ENCODE data around the gene ZNF608.

The ZNF608 gene

DNA sequence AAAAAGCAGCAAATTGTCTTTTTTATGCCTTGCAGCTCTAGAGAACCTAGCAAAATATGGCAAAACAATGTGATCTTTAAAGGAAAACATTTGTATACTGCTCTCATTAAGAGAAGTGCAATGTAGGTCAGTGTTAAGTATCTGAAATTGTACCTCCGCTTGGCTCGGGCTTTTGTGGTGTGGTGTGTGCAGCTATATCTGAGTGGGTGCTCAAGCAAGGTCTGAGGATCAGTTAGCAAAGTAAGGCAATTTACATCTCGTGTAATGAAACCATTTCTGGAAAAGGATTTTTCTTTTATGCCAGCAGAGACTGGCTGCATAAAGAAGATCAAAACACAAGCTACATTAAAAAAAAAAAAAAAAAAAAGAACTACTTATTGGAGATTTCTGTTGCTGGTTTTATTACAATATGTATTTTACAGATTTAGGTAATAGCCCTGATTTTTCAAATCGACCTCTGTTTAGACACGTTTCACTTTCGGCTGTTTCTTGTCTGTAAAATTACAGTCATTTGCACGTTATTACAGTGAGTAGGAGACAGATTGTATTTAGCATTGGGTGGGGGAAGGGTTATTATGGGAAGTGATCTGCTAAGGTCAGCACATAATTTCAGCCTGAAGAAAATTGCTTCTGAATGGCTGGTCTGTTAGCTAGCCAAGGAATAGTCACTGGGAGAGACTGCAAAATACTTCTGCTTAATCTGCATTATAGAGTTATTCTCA lies 7.9 kb upstream of the ZNF608 start:
- DNase-seq (ENCODE audit: low spot score) = peak; percentile 41

DNA sequence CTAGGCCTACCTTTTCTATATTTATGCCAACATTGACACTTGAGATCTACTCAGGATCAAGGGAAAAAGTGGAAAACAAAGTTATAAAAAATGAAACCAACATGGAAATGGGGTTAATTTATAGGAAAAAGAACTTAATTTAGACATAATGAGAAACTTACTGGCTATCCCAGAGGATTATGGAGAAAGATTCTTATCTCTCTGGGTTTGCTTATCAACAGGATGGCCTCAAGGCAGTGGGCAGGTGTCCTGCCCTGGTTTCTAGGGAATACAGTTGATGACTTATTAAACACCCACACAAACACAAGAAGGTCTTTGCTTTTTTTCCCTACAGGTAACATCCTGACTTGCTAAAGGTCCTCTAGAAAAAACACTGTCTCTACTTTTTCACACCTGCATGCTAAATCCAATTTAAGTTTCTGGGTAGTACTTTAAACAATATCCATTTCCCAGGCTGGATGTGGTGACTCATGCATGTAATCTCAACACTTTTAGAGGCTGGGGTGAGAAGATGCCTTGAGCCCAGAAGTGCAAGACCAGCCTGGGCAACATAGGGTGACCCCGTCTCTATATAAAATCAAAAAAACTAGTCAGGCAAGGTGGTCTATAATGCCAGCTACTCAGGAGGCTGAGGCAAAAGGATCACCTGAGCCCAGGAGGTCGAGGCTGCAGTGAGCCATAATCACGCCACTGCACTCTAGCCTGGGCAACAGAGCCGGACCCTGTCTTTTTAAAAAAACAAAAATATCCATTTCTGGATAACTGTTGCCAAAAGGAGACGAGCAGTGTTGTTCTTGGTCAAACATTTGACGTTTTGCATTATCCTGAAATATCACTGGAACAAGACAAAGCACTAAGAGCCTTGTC lies 6.6 kb upstream of the ZNF608 start:
- DNase-seq (ENCODE audit: low spot score) = no peak

DNA sequence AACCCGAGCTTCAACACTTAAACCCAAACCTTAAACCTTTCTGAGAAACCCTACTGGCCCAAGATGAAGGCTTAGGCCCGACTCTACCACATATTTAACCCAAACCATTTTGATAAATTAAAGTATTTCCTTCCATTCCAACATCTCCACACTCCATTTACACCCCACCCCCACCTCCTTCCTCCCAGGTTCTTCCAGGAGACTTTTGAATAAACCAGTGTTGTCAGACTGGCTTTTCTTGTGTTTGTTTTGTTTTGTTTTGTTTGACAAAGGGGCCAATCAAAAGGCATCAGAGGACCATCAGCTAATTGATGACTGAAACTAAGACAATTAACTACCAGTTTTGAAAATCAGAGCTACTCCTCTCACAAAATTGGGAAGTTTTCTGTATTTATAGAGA lies 4.6 kb upstream of the ZNF608 start:
- no peak for DNase-seq (ENCODE audit: low spot score)

DNA sequence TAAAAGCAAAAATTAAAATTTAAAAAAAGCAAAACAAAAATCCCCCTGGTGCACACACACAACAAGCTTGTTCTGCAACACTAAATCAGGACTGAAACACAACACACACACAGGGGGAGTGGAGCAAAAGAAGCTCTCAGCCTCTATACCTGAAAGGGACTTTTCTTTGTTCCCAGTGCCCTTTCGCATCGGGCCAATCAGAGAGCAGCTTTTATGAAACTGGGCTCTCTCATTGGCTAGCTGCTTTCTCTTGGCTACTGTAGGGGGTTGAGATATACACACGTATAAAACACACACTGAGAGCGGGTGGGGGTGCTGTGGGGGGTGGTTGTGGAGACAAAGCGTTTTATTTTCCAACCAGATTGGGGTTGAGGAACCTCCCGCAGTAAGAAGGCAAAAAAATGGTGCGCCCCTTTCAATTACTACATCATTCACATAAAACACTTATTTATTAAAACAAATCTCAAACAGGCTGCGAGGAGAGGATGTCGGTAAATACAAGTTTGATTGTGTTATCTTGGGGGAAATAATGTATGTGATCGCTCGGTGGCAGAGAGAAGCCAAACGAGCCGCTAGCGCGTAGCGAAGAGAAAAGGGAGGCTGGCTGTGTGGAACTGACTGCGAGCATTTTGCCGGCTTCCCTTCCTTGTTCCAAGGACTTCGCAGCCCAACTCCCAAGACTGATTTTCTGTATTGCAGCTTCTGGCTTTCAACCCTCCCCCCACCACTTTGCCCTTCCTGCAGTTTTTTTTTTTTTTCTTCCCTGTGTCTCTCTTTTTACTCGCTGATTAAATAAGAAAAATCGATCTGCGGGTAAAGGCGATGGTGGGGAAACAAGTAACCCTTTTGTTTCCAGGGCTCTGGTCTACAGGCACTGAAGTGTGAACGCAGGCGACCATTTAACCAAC lies 2.5 kb upstream of the ZNF608 start:
- peak; percentile 94 for DNase-seq (ENCODE audit: low spot score)

DNA sequence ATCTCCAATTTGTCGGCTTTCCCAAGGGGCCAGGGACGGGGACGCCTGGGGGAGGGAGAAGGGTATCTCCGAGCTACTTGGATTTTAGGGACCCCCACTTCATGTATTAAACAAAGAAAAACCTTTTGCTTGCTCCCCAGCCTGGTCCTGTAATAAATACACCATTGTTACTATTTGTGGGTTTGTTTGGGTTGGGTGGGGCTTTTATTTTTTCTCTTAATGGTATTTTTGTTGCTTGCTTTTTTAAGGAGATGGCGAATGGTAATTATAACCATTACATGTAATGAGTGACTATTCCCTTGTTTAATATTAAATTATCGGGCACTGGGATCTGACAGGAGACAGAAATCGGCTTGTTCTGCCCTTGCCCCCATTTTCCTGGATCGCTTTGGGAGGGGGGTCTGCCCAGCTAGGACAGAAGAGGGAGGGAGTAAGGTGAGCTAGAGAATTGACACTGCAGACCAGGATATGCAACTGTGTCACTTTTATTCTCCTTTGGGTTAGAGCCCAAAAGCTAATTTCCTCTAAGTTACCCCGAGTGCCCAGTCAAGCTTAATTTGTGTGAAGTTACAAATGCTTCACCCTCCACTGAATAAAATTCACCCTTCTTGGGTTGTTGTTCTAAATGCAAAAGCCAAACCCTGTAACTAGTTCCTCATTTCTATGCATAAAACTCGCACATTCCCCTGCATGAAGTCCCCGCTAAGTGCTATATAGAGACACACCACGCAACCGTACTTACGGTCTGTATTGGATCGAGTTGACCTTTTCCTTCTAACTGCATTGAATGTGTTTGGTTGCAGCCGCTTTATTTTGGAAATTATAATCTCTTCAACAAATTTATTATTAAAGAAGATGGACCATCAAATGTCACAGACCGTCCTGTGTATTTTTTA lies 1.6 kb upstream of the ZNF608 start:
- peak; percentile 94 for DNase-seq (ENCODE audit: low spot score)

DNA sequence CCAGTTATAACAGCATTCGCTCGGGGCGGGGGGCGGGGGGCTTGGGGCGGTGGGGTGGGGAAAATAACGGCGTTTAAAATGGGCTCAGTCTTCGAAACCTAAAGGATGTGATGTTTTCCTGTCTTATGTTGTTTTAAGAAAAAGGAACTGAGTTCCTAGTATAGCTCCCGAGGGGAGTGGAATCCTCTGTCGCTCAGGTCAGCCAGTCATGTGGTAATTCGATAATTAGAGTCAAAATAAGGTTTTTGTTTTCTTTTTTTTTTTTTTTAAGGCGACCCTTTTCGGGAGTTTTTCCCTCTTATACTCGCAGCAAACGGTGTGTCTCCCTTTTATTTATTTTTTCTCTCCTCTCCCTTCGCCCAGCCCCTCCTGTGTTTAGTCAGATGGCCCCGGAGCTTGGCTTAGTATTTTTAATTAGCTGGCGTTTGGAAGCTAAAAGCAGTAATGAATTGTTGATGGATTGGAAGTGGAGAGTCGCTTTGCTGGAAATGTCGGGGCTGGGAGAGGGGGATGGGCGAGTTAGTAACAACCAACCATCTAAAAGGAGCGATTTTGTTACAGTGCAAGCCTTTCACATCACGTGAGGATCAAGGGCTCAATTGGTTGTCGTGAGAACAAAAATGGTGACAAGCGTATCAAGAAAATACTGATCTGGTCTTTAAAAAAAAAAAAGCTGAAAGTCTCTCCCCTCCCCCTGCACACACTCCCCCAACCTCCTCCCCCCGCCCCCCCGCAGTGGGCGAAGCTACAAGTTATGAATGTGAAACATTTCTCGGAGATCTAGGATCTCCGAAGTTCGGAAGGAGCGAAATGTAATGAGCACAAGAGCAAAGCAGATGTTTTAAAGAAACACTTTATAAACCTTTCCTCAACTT lies 714 bp upstream of the ZNF608 start:
- DNase-seq (ENCODE audit: low spot score) = peak; percentile 96

DNA sequence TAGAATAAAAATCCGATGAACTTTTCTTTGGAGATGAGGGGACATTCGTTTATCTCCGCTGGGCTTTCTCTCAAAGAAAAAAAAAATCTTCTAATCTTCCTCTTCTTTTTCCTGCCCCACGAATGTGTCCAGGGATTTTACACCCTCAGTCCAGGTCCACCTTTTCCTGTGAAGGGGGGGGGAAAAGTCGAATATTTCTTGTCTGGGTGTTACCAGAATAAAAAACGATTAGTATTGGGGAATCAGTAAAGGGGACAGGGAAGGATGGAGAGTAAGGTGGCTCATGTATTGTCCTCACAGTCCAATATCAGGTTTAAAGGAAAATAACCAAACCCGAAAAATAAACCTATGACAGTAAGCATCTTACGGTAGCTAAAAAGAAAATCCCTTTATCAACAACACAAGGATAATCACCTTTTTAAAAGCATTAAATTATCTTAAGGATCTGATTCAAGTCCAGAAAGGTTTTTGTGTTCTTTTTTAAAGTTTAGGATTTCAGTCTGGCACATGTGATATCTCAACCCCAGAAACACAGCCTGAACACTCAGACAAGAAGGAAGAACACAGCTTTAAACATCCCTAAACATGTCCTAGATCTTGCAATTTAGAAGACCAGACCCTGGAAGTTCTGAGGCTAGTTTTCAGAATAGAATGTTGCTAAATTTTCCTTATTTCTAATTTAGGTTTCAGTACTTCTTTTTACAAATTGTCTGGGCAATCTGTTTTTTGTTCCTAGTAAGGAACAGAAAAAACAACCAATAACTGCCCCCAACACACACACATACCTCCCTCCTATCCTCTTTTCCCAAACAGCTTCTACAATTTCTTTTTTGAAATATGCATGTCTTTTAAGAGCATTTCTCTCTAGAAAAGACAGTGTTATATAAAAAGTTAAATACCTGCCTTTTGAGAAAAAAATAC lies 1.2 kb downstream of the ZNF608 start:
- peak; percentile 45 for DNase-seq (ENCODE audit: low spot score)

DNA sequence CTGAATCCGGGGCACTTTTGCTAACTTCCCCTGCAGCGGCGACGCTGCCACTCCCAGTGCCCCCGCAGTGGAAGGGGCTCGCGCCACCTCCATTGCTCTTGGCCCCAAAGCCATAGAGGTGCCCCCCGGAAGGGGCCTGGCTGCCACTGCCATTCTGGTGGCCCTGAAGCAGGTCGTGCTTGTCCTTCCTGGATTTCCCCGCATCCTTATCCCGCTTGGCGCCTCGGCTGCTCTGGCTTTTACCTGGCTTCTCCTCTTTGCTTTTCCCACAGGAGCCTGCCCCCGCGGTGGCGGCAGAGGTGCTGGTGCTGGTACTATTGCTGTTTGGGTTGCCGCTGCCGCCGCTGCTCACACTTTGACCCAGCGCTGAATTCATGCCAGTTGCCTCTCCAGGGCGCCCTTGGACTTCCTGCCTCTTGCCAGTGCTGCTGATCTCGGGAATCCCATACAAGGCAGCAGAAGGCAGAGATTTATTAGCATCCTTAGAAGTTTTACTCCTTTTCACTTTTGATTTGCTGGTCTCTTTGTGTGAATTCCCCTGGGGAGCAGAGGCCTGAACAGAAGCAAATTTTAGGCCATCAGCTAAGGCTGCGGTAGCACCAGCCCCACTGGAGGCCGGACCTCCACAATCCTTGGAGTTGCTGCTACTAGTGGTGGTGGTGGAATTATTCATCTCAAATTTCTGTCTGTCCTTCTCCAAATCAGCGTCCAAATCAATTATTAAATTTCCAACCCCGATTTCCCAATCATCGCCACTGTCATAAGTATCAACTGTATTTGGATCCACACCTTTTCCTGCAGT lies 2.1 kb downstream of the ZNF608 start:
- peak; percentile 65 for DNase-seq (ENCODE audit: low spot score)

DNA sequence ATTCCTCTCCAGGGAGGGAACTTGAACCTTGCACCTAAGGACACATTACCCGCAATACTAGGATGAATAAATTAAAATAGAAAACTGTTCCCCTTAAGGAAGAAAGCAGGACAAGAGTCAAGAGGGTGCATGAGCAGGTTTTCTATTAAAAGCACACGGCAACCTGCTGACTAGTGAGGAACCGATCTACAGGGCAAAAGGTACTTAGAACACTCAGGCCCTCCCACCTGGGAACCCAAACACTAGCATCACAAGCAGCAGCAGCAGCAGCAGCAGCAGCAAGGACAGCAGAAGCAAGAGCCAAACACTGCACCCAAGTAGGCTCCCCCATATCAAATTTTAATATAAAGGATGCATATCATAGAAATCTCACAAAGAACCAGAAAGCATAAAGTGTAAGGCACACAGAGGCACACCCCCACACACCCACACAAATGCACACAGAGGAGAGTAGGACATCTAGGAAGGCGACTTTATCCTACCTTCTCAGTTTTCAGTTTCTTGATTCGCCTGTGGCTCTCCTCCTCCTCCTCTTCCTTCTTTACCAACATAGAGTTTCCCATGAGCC lies 2.8 kb downstream of the ZNF608 start:
- DNase-seq (ENCODE audit: low spot score) = peak; percentile 74

DNA sequence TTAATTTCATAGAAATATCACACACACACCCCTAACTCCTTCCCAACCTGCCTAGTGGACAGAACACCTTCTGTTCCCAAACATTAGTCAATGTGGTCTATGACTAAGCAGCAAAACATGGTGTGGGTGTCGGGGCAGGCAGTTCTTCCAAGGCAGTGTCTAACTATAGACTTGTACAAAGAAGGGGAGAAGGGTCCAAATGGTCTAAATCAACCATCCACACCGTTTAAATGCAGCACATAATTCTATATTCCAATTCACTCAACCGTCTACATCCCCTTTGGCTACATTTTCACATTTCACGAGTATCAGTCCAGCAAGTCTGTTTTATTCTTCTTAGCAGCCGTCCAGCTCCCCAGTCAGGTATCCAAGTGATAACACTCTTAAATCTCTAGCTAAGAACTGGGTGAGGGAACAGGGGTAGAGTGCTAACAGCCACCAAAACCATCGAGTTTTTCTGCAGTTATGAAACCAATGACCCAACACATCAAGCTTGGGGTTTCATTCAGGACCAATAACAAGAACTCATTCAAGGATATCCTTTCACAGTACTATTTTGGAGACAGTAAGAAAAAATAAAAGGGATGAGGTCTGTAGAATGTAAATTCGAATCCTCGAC lies 3.3 kb downstream of the ZNF608 start:
- peak; percentile 67 for DNase-seq (ENCODE audit: low spot score)

DNA sequence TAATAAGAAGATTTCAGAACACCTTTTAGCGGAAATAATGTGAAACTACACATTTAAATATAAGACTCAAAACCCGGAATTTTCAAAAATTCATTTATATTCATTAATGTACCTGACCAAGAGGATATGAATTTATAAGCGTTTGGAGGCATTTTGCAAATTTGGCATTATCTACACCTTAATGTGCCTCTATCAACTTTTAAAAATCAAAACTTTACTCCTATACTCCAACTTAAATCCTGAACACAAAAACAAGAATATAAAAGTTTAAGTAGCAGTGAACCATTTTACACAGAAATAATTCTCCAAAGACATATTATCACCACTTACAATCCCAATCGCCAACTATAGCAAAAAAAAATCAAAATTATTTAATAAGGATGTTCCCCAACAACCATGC lies 3.9 kb downstream of the ZNF608 start:
- no peak for DNase-seq (ENCODE audit: low spot score)

DNA sequence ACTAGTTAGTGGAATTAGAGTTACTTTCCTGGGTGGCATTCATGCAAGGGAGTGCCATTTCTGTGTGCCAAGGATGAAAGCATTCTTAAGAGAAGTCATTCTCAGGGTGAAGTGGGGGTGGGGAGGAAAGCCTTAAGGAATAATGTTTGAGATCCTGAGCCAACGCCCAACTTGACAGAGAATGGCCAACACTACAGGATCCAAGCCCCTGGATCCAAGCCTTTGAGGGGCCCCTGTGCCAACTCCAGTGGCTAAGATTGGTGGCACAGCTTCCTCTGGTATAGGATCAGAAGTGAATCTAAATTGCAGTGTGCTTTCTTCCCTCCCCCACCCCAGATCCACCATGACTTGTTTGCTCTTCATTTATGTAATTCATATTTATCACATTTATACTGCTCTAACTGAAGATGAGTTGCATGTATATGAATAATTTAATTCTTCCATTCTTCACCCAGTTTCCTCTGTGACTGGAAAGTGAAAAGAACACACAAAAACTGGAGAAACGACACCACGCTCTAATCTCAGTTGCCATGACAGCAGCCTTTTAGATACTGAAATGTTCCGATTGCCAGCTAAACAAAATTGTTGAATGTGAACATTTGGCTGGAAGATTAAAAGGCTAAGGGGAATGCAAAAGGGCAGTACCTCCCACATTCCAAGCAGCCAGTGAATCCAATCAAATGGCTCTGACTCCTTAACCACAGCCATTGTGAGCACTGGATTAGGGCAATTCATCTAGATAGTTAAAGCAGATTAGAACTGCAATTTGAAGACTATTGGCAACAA lies 4.5 kb downstream of the ZNF608 start:
- DNase-seq (ENCODE audit: low spot score) = peak; percentile 65

DNA sequence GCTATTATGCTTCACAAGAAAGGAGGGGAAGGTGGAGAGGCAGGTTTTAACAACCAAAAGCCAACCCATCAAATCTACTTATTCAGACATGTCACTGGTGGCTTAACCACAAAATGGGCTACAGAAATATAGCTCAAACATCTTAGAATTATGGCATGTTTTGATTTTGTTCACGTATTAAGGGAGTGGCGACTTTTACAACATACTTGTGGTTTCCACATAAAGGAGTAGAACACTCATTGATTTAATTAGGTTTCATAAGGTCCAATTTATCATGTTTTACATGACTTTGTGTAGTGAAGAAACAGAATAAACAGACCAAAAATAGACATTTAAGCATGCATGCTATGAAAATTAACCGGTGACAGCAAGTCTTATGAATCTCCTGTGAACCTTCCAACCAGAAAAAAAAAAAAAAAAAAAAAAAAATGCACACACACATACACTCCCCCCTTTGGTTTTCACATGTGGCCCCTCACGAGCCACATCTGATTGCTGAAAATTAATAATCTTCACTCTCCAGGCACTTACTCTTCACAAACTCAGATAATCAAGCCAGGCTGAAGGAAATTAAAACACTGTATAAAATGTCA lies 5.4 kb downstream of the ZNF608 start:
- DNase-seq (ENCODE audit: low spot score) = peak; percentile 80

DNA sequence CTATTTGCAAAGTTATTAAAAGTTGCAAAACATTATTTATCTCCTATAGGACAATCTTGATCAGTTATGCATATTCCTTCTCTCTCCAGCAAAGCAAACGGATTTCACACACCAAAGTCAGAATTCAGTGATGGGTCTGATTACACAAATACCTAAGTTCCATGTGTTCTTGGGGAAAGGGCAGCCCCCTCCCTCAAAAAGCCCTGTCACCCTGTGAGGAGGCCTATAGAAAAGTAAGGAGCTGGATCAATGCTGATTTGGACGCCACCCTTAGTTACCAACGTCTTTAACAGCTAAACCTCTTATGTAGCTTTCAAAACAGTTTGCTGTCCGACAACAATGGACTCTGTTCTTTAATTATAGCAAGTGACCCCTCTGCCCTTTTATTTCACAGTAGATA lies 6.4 kb downstream of the ZNF608 start:
- DNase-seq (ENCODE audit: low spot score) = no peak

DNA sequence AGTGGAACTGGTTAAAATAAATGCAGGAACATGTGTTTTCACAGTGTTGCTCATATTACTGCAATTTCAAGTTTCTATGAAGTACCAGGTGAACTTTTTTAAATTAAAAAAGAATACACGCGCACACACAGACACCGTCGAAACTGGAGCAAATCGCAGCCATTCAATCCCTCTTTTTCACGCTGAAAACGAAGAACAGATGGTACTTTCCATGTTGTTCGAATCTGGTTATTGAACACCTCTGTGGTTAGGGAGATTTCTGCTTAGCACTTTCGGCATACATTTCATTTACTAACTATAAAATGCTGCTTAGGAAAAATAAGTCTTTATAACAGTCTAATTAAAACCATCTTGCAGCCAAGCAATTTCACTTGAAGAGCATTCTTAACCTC lies 6.8 kb downstream of the ZNF608 start:
- DNase-seq (ENCODE audit: low spot score) = no peak

Data from NAMALWA (cell line).